ENCODE measurements around the gene C2CD2. TPM values are rescaled to one million over a fixed set of nuclear protein-coding genes. Genes with fewer than 3 reads are reported as not detected.

Gene C2CD2
- total and polyA plus RNA-seq, 2 donors (not counting 1 experiment from before 2014, with no cell fraction given), result 6.8 to 11.9 TPM

GRCh38 chr21:41895643-41896493 lies 58.0 kb downstream of the C2CD2 start:
- H4K20me1 ChIP-seq (ENCODE audit: control insufficient read depth, insufficient read depth, low read length, poor library complexity, severe bottlenecking), result no peaks in the 10 kb centered on the region
- no peak for TF ChIP-seq CTCF (IDR thresholded peaks at IDR 0.05)
- TF ChIP-seq EZH2 (IDR thresholded peaks at IDR 0.05; ENCODE audit: borderline replicate concordance, insufficient read depth, low read depth, low read length, poor library complexity, severe bottlenecking), result no peak
- no peaks in the 10 kb centered on the region for H3K79me2 ChIP-seq (ENCODE audit: control insufficient read depth, insufficient read depth, low read length)
- Mint-ChIP-seq H3K4me1 (peaks cover 13% of the 10 kb centered on the region), H3K9me3 (ENCODE audit: insufficient read depth) (no peaks in the 10 kb centered on the region), H3K27ac (peak overlapping the region; percentile 29), H3K27me3 (no peaks in the 10 kb centered on the region), H3K4me3 (no peak overlapping the region)
- intact Hi-C loops (cut with micrococcal nuclease), result loop anchor here (5.0 kb wide), 1 partner anchor 36 kb away; no protein-coding TSS in a partner anchor
- peak; percentile 93 for ATAC-seq (ENCODE audit: low read depth)
- ChIA-PET POLR2A (interaction anchor here (0.6 kb wide), 1 partner anchor 16 kb away, joined by 3 read pairs; no protein-coding TSS in a partner anchor), CTCF (interaction anchor here (0.8 to 2.3 kb wide), 9 partner anchors 10 to 373 kb away, joined by 3 to 16 read pairs (median 3); no protein-coding TSS in a partner anchor)
- peaks cover 7 to 10% of the 10 kb centered on the region in 2 donors for H3K4me1 ChIP-seq (ENCODE audit: control insufficient read depth in 2 of 2, insufficient read depth in 2 of 2, low read length in 2 of 2)
- peaks cover 0 to 6% of the 10 kb centered on the region in 2 experiments for H3K36me3 ChIP-seq (replicated peaks in 1 of 2; ENCODE audit: control extremely low read depth in 1 of 2, control insufficient read depth in 1 of 2, extremely low read depth in 1 of 2, insufficient read depth in 2 of 2, low read length in 1 of 2)
- H3K9me3 ChIP-seq (ENCODE audit: control extremely low read depth in 1 of 3, control insufficient read depth in 2 of 3, insufficient read depth in 1 of 3, low read length in 2 of 3), result no peaks in the 10 kb centered on the region
- H2AFZ ChIP-seq (ENCODE audit: insufficient read depth, low read depth, low read length, poor library complexity, severe bottlenecking), result peak overlapping the region; percentile 36
- peak overlapping the region in 1 of 2 donors; percentile 8 for H3K27ac ChIP-seq (ENCODE audit: low read length in 2 of 2)
- no peak overlapping the region for H3K4me3 ChIP-seq (ENCODE audit: control extremely low read depth in 1 of 5, extremely low read depth in 1 of 5, insufficient read depth in 1 of 5, low read depth in 2 of 5, low read length in 4 of 5)
- H3K4me2 ChIP-seq (replicated peaks; ENCODE audit: low read depth, low read length, poor library complexity, severe bottlenecking), result peak overlapping the region; percentile 44
- 11% methylated on average over 15 of the region's 22 CpGs for WGBS (ENCODE audit: insufficient coverage)
- H3K27me3 ChIP-seq (replicated peaks in 1 of 4; ENCODE audit: control extremely low read depth in 1 of 4, control insufficient read depth in 3 of 4, insufficient read depth in 4 of 4, low read length in 3 of 4), result no peaks in the 10 kb centered on the region
- no peak overlapping the region for H3K9ac ChIP-seq (ENCODE audit: low read length)
- DNase-seq, result peak; percentile 71
